Parathyroid adenoma (tissue), 2 donors: ENCODE results near the gene SERTAD4.

Source experiments
- H2AFZ ChIP-seq: fragments of 300-600 bp; sonication (generic); one replicate; pipeline ENCODE4 v1.7.0; 2017; ENCODE audit warnings: antibody characterized with exemption, mild to moderate bottlenecking
- H3K27ac ChIP-seq: fragments of 300-600 bp; sonication (generic); one replicate; pipeline ENCODE4 v1.7.0; 2017
- H3K27me3 ChIP-seq: fragments of 300-600 bp; sonication (generic); one replicate; pipeline ENCODE4 v1.7.0; 2017; ENCODE audit warnings: low read length; ENCODE audit not compliant: control insufficient read depth, insufficient read depth
- H3K36me3 ChIP-seq: fragments of 300-600 bp; sonication (generic); one replicate; pipeline ENCODE4 v1.7.0; 2017; ENCODE audit warnings: low read length; ENCODE audit not compliant: control insufficient read depth, insufficient read depth
- H3K4me1 ChIP-seq: fragments of 300-600 bp; sonication (generic); one replicate; pipeline ENCODE4 v1.7.0; 2017; ENCODE audit warnings: control low read depth
- H3K4me2 ChIP-seq: fragments of 300-600 bp; sonication (generic); one replicate; pipeline ENCODE4 v1.7.0; 2017; ENCODE audit warnings: low read length
- H3K4me3 ChIP-seq: fragments of 300-600 bp; sonication (generic); one replicate; pipeline ENCODE4 v1.7.0; 2017; ENCODE audit warnings: low read depth, low read length
- H3K79me2 ChIP-seq: fragments of 300-600 bp; sonication (generic); one replicate; pipeline ENCODE4 v1.7.0; 2017; ENCODE audit warnings: control low read depth
- H3K9ac ChIP-seq: fragments of 300-600 bp; sonication (generic); one replicate; pipeline ENCODE4 v1.7.0; 2017; ENCODE audit warnings: mild to moderate bottlenecking
- H3K9me3 ChIP-seq: fragments of 300-600 bp; sonication (generic); one replicate; pipeline ENCODE4 v1.7.0; 2017; ENCODE audit warnings: low read length; ENCODE audit not compliant: control insufficient read depth
- CTCF ChIP-seq: fragments of 300-600 bp; sonication (generic); IDR thresholded peaks from one replicate; pipeline ENCODE4 v1.7.0; 2017; ENCODE audit warnings: antibody characterized with exemption, mild to moderate bottlenecking
- donor health status: primary hyperparathyroidism.

The SERTAD4 gene

GRCh38 chr1:210222340-210223006 is 10.1 kb upstream of the SERTAD4 start:
- no peaks in the 10 kb centered on the region for H3K27me3 ChIP-seq
- no peaks in the 10 kb centered on the region for H3K9me3 ChIP-seq
- TF ChIP-seq CTCF: no peak
- no peaks in the 10 kb centered on the region for H3K36me3 ChIP-seq
- H3K4me1 ChIP-seq: peaks cover 3% of the 10 kb centered on the region
- H3K9ac ChIP-seq: no peak overlapping the region
- peak overlapping the region; percentile 47 for H3K4me2 ChIP-seq
- H2AFZ ChIP-seq: peak overlapping the region; percentile 72
- H3K4me3 ChIP-seq: peak overlapping the region; percentile 15
- H3K27ac ChIP-seq: peak overlapping the region; percentile 66
- H3K79me2 ChIP-seq: no peaks in the 10 kb centered on the region

GRCh38 chr1:210223226-210223904 is 9.2 kb upstream of the SERTAD4 start:
- Histone ChIP-seq H3K4me3 (no peak overlapping the region), H3K4me1 (peaks cover 3% of the 10 kb centered on the region), H3K4me2 (no peak overlapping the region), H2AFZ (peak overlapping the region; percentile 72), H3K79me2 (no peaks in the 10 kb centered on the region), H3K9ac (no peak overlapping the region), H3K27me3 (no peaks in the 10 kb centered on the region), H3K27ac (no peak overlapping the region), H3K36me3 (no peaks in the 10 kb centered on the region), H3K9me3 (no peaks in the 10 kb centered on the region)
- TF ChIP-seq CTCF: no peak

- Histone ChIP-seq H3K79me2 (no peaks in the 10 kb centered on the region), H2AFZ (no peak overlapping the region), H3K27ac (no peak overlapping the region), H3K27me3 (no peaks in the 10 kb centered on the region), H3K9me3 (no peaks in the 10 kb centered on the region), H3K9ac (no peak overlapping the region), H3K36me3 (no peaks in the 10 kb centered on the region), H3K4me2 (no peak overlapping the region), H3K4me3 (no peak overlapping the region), H3K4me1 (no peaks in the 10 kb centered on the region)
- TF ChIP-seq CTCF: no peak
These were observed 4.4 kb upstream of the SERTAD4 start for GRCh38 chr1:210228158-210228557.

GRCh38 chr1:210230149-210230695 is 2.4 kb upstream of the SERTAD4 start:
- no peak overlapping the region for H3K27ac ChIP-seq
- no peak overlapping the region for H3K4me2 ChIP-seq
- H3K4me3 ChIP-seq: no peak overlapping the region
- no peaks in the 10 kb centered on the region for H3K79me2 ChIP-seq
- no peaks in the 10 kb centered on the region for H3K9me3 ChIP-seq
- H3K27me3 ChIP-seq: no peaks in the 10 kb centered on the region
- H3K4me1 ChIP-seq: no peaks in the 10 kb centered on the region
- H3K9ac ChIP-seq: no peak overlapping the region
- no peak for TF ChIP-seq CTCF
- H3K36me3 ChIP-seq: no peaks in the 10 kb centered on the region
- no peak overlapping the region for H2AFZ ChIP-seq
